OCI-LY1 (cell line): ENCODE measurements around the gene CNTN1.

Experiments
- H2AFZ ChIP-seq: fragments of 200-600 bp; sonication (generic), shearing (Covaris generic); 2 replicates; pipeline ENCODE4 v1.6.0; 2014; ENCODE audit warnings: antibody characterized with exemption, mild to moderate bottlenecking, low read length
- H3F3A ChIP-seq: fragments of 200-600 bp; sonication (generic), shearing (Covaris generic); 2 replicates; pipeline ENCODE4 v1.6.0; 2014; ENCODE audit warnings: mild to moderate bottlenecking, antibody characterized with exemption, low read length, moderate library complexity; ENCODE audit not compliant: insufficient read depth
- H3K27ac ChIP-seq: fragments of 200-600 bp; sonication (generic); 2 replicates; pipeline ENCODE4 v1.5.1; 2014; ENCODE audit warnings: low read length, mixed run types, mild to moderate bottlenecking, low read depth; ENCODE audit not compliant: poor library complexity, severe bottlenecking
- H3K27me3 ChIP-seq: fragments of 200-600 bp; sonication (generic); 2 replicates; pipeline ENCODE4 v1.6.0; 2014; ENCODE audit warnings: antibody characterized with exemption, mild to moderate bottlenecking, low read length, moderate library complexity; ENCODE audit not compliant: insufficient read depth
- H3K36me3 ChIP-seq: fragments of 200-600 bp; sonication (generic); 2 replicates; pipeline ENCODE4 v1.6.1; 2014; ENCODE audit warnings: mild to moderate bottlenecking, antibody characterized with exemption, low read length, moderate library complexity, mixed read lengths; ENCODE audit not compliant: insufficient read depth
- H3K4me1 ChIP-seq: fragments of 200-600 bp; sonication (generic); 2 replicates; pipeline ENCODE4 v1.5.1; 2014; ENCODE audit warnings: mild to moderate bottlenecking, low read length, moderate library complexity; ENCODE audit not compliant: insufficient read depth, severe bottlenecking
- H3K4me2 ChIP-seq: fragments of 200-600 bp; sonication (generic), shearing (Covaris generic); 2 replicates; pipeline ENCODE4 v1.6.1; 2014; ENCODE audit warnings: low read length
- H3K4me3 ChIP-seq: fragments of 200-600 bp; sonication (generic); 2 replicates; pipeline ENCODE4 v1.5.1; 2014; ENCODE audit warnings: low read length, low read depth, mild to moderate bottlenecking, mixed read lengths; ENCODE audit not compliant: poor library complexity, severe bottlenecking
- H3K79me2 ChIP-seq: fragments of 200-600 bp; shearing (Covaris generic); 2 replicates; pipeline ENCODE4 v1.6.1; 2016; ENCODE audit warnings: mixed run types, low read length, mixed read lengths; ENCODE audit not compliant: insufficient read depth
- H3K9ac ChIP-seq: fragments of 200-600 bp; sonication (generic), shearing (Covaris generic); 2 replicates; pipeline ENCODE4 v1.6.1; 2014; ENCODE audit warnings: mild to moderate bottlenecking, low read length, mixed read lengths
- H3K9me2 ChIP-seq: fragments of 200-600 bp; sonication (generic), shearing (Covaris generic); 2 replicates; pipeline ENCODE4 v1.6.1; 2014; ENCODE audit warnings: low read depth, mild to moderate bottlenecking, low read length, mixed read lengths
- H3K9me3 ChIP-seq: fragments of 200-600 bp; shearing (Covaris generic); 2 replicates; pipeline ENCODE4 v1.6.1; 2014; ENCODE audit warnings: low read length, mixed read lengths
- H4K20me1 ChIP-seq: fragments of 200-600 bp; sonication (generic), shearing (Covaris generic); 2 replicates; pipeline ENCODE4 v1.6.0; 2016; ENCODE audit warnings: mild to moderate bottlenecking, low read length; ENCODE audit not compliant: insufficient read depth
- EZH2 ChIP-seq: fragments of 200-600 bp; sonication (generic), shearing (Covaris generic); IDR thresholded peaks from 2 replicates; pipeline ENCODE4 v1.8.0; 2017; ENCODE audit warnings: borderline replicate concordance, mixed run types, mild to moderate bottlenecking, antibody characterized with exemption, low read length, moderate library complexity, mixed read lengths
- TF ChIP-seq, protein P1 (sequence below): fragments of 200-600 bp; sonication (generic), shearing (Covaris generic); IDR thresholded peaks from 2 replicates; pipeline ENCODE4 v1.5.1; 2017; ENCODE audit warnings: mild to moderate bottlenecking, antibody characterized with exemption, low read length, moderate library complexity, mixed read lengths

The CNTN1 gene

DNA sequence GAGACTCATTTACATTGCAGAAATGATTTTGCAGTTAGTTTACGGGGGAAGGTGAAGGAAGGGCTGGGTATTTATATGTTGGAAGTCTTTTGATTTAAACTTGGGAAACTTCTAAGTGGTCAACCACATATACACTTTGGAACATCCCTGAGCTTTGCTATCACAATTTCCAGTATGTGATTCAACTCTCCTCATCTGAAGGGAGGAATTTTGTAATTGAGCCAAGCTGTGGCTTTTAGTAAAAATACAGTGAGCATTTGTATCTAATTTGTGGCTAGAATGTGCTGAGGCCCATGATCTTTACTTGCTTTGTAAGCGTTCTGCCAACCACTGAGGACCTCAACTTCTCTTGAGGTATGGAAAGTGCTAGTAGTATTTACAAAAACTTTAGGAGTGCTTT, 260.8 kb downstream of the CNTN1 start:
- H3F3A ChIP-seq, result no peaks in the 10 kb centered on the region
- H3K9me3 ChIP-seq, result no peaks in the 10 kb centered on the region
- H3K27me3 ChIP-seq, result no peaks in the 10 kb centered on the region
- H3K27ac ChIP-seq, result no peak overlapping the region
- no peak overlapping the region for H2AFZ ChIP-seq
- no peaks in the 10 kb centered on the region for H4K20me1 ChIP-seq
- H3K9ac ChIP-seq, result no peak overlapping the region
- H3K4me2 ChIP-seq, result no peak overlapping the region
- no peaks in the 10 kb centered on the region for H3K79me2 ChIP-seq
- H3K36me3 ChIP-seq, result no peaks in the 10 kb centered on the region
- H3K4me3 ChIP-seq, result no peak overlapping the region
- H3K4me1 ChIP-seq, result no peaks in the 10 kb centered on the region
- TF ChIP-seq, protein P1, sequence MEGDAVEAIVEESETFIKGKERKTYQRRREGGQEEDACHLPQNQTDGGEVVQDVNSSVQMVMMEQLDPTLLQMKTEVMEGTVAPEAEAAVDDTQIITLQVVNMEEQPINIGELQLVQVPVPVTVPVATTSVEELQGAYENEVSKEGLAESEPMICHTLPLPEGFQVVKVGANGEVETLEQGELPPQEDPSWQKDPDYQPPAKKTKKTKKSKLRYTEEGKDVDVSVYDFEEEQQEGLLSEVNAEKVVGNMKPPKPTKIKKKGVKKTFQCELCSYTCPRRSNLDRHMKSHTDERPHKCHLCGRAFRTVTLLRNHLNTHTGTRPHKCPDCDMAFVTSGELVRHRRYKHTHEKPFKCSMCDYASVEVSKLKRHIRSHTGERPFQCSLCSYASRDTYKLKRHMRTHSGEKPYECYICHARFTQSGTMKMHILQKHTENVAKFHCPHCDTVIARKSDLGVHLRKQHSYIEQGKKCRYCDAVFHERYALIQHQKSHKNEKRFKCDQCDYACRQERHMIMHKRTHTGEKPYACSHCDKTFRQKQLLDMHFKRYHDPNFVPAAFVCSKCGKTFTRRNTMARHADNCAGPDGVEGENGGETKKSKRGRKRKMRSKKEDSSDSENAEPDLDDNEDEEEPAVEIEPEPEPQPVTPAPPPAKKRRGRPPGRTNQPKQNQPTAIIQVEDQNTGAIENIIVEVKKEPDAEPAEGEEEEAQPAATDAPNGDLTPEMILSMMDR, result no peak
- TF ChIP-seq EZH2, result no peak
- no peaks in the 10 kb centered on the region for H3K9me2 ChIP-seq

DNA sequence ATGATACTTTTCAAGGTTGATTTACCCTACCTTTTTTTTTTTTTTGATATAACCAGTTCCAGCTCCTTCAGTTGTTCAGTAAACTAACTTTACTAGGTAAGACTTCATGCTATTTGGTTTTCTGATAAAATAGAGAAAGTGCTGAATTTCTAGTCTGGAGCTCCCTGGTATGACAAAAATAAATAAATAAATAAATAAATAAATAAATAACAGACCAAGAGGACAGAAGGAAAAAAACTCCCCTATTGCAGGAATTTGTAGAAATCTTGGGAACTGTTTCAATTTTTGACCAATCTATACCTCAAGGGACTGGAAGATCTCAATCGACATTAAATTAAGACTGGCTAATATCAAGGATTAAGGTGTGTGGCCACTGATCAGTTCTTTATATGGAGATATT, 265.2 kb downstream of the CNTN1 start:
- no peaks in the 10 kb centered on the region for H3F3A ChIP-seq
- H3K27ac ChIP-seq, result no peak overlapping the region
- H4K20me1 ChIP-seq, result no peaks in the 10 kb centered on the region
- no peaks in the 10 kb centered on the region for H3K9me2 ChIP-seq
- no peaks in the 10 kb centered on the region for H3K4me1 ChIP-seq
- no peak overlapping the region for H3K4me3 ChIP-seq
- TF ChIP-seq, protein P1, result no peak
- no peak for TF ChIP-seq EZH2
- no peaks in the 10 kb centered on the region for H3K9me3 ChIP-seq
- no peaks in the 10 kb centered on the region for H3K36me3 ChIP-seq
- H3K79me2 ChIP-seq, result no peaks in the 10 kb centered on the region
- H3K4me2 ChIP-seq, result no peak overlapping the region
- no peak overlapping the region for H2AFZ ChIP-seq
- H3K27me3 ChIP-seq, result no peaks in the 10 kb centered on the region
- H3K9ac ChIP-seq, result no peak overlapping the region

DNA sequence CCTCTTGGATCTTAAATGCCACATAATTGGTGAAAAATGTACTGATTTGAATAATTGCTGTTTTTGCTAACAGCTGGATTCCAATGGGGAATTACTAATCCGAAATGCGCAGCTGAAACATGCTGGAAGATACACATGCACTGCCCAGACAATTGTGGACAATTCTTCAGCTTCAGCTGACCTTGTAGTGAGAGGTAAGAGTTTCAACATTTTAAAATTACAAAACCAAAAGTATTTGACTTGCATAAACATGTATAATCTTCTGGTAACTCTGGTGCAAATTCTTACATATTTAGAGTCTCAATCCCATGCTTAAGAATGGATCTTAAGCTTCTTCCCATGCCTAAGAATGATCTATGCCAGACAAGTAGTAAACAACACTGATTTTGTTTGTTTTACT, 266.8 kb downstream of the CNTN1 start:
- no peaks in the 10 kb centered on the region for H3F3A ChIP-seq

More for the DNA sequence above, 266.8 kb downstream of the CNTN1 start:
- no peaks in the 10 kb centered on the region for H3K79me2 ChIP-seq
- no peaks in the 10 kb centered on the region for H3K9me2 ChIP-seq
- H3K9me3 ChIP-seq, result no peaks in the 10 kb centered on the region
- no peak for TF ChIP-seq EZH2
- TF ChIP-seq, protein P1, result no peak
- no peaks in the 10 kb centered on the region for H3K36me3 ChIP-seq
- H3K27me3 ChIP-seq, result no peaks in the 10 kb centered on the region
- H4K20me1 ChIP-seq, result no peaks in the 10 kb centered on the region
- H3K9ac ChIP-seq, result no peak overlapping the region
- H3K4me2 ChIP-seq, result no peak overlapping the region
- no peaks in the 10 kb centered on the region for H3K4me1 ChIP-seq
- H2AFZ ChIP-seq, result no peak overlapping the region
- no peak overlapping the region for H3K4me3 ChIP-seq
- H3K27ac ChIP-seq, result no peak overlapping the region
